Gastroesophageal sphincter (tissue), 4 donors: Measurements from ENCODE around the gene IRF1. TPM values are rescaled to one million over a fixed set of nuclear protein-coding genes. Genes with fewer than 3 reads are reported as not detected.

Experiments
- ATAC-seq: fragments of 150-250 bp; one replicate; pipeline ENCODE4 v1.9.1; 2016; ENCODE audit warnings: mild to moderate bottlenecking, moderate library complexity
- H3K27ac ChIP-seq, 4 donors: fragments of 200-600 bp; sonication (generic) in 3 of 4; 1 replicate in 3 of 4; 2 replicates in 1 of 4; pipeline ENCODE4 v1.5.1; 2016 to 2019
- H3K27me3 ChIP-seq: fragments of 200-600 bp; sonication (generic); one replicate; pipeline ENCODE4 v1.5.1; 2019
- H3K36me3 ChIP-seq, 2 donors: fragments of 200-600 bp; sonication (generic); one replicate each; pipeline ENCODE4 v1.5.1; 2019; ENCODE audit warnings: control low read depth in 1 of 2
- H3K4me1 ChIP-seq, 3 donors: fragments of 200-600 bp; sonication (generic); 1 replicate in 2 of 3; 2 replicates in 1 of 3; pipeline ENCODE4 v1.5.1; 2016 to 2019; ENCODE audit warnings: control low read depth in 2 of 3
- H3K4me3 ChIP-seq, 2 donors: fragments of 200-600 bp; sonication (generic); one replicate each; pipeline ENCODE4 v1.5.1; 2019; ENCODE audit warnings: mild to moderate bottlenecking in 1 of 2, moderate library complexity in 1 of 2
- H3K9me3 ChIP-seq, 3 donors: fragments of 200-600 bp; sonication (generic); one replicate each; pipeline ENCODE4 v1.5.1; 2017 to 2019; ENCODE audit warnings: control low read depth in 2 of 3
- CTCF ChIP-seq, 4 experiments: fragments of 200-600 bp in 2 of 4; fragments of 450-650 bp in 2 of 4; sonication (generic) in 1 of 4; IDR thresholded peaks; one replicate each; pipeline ENCODE4 v1.5.1; 2017 to 2019; ENCODE audit warnings: antibody characterized with exemption in 4 of 4, mild to moderate bottlenecking in 2 of 4, moderate library complexity in 2 of 4
- EP300 ChIP-seq: sonication (generic); formaldehyde crosslinking; IDR thresholded peaks from one replicate; pipeline ENCODE4 v1.6.1; 2017; ENCODE audit warnings: antibody characterized with exemption, mild to moderate bottlenecking
- POLR2A ChIP-seq, 2 donors: fragments of 450-650 bp; IDR thresholded peaks; one replicate each; pipeline ENCODE4 v1.6.1; 2017; ENCODE audit warnings: antibody characterized with exemption in 2 of 2, mild to moderate bottlenecking in 2 of 2, moderate library complexity in 1 of 2
- POLR2AphosphoS5 ChIP-seq: sonication (generic); formaldehyde crosslinking; IDR thresholded peaks from one replicate; pipeline ENCODE4 v1.6.1; 2017; ENCODE audit warnings: antibody characterized with exemption
- WGBS, 2 donors: methylation state at CpG; one replicate each; pipeline ENCODE4 v1.1.5; 2018; ENCODE audit warnings: low coverage in 1 of 2; 5-methylcytosine and 5-hydroxymethylcytosine counted together
- total RNA-seq, 4 donors: library from RNA; depleted of rRNA; stranded (reverse); fragments of >200 nt; gene quantifications; one replicate each; pipeline ENCODE4 v1.1.0, GENCODE V29; 2016

IRF1 gene
- total RNA-seq, 4 donors from 2014 or later, result 10.9 to 74.3 (median 19.4) TPM

GRCh38 chr5:132510076-132510475 is 19.5 kb upstream of the IRF1 start:
- no peak for TF ChIP-seq POLR2A (IDR thresholded peaks at IDR 0.05)
- TF ChIP-seq EP300, result no peak
- no peak for TF ChIP-seq POLR2AphosphoS5
- TF ChIP-seq CTCF (IDR thresholded peaks at IDR 0.05), result no peak
- no peak overlapping the region for H3K27ac ChIP-seq
- H3K4me3 ChIP-seq, result no peak overlapping the region
- H3K36me3 ChIP-seq, result no peaks in the 10 kb centered on the region
- H3K27me3 ChIP-seq, result no peaks in the 10 kb centered on the region
- H3K9me3 ChIP-seq, result no peaks in the 10 kb centered on the region
- peaks cover 9 to 17% (median 12%) of the 10 kb centered on the region in 3 donors for H3K4me1 ChIP-seq
- ATAC-seq, result no peak

DNA sequence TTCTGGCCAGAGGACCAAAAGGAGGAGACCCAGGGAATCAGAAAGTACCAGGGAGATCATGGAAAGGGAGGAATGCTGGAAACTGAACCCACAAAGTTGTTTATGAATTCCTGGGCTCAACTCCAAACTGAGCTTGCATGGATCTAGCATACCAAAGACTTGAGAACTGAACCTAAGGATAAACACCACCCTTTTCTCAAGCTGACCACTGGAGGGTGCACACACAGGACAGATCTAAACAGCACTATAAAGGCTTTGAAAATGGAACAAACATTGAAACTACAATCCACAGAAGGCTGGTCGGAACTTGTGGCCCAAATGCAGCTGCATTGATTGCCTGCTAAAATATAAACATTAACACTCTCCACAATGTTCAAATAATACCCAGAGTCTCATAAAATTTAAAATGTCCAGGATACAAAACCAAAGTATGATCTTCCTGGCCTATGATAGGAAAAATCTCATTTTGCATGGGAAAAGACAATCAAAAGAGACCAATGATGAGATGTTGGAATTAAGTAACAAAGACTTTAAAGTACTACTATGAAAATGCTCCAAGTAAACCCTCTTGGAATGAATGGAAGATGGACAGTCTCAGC is 15.6 kb upstream of the IRF1 start:
- peaks cover 9 to 35% (median 12%) of the 10 kb centered on the region in 3 donors for H3K4me1 ChIP-seq
- no peaks in the 10 kb centered on the region for H3K9me3 ChIP-seq
- 8 to 30% methylated on average over 1 of the region's 1 CpG for WGBS, 2 donors
- peak; percentile 81 for ATAC-seq
- H3K27ac ChIP-seq, result peak overlapping the region; percentile 64 to 80 (median 75)
- H3K36me3 ChIP-seq, result no peaks in the 10 kb centered on the region
- no peaks in the 10 kb centered on the region for H3K27me3 ChIP-seq
- no peak overlapping the region for H3K4me3 ChIP-seq
- no peak for TF ChIP-seq POLR2A (IDR thresholded peaks at IDR 0.05)
- peak; percentile 56 for TF ChIP-seq POLR2AphosphoS5
- TF ChIP-seq CTCF (IDR thresholded peaks at IDR 0.05), result peak; percentile 34 to 68 (median 67)
- no peak for TF ChIP-seq EP300

- peaks cover 9 to 41% (median 12%) of the 10 kb centered on the region in 3 donors for H3K4me1 ChIP-seq
- ATAC-seq, result no peak
- H3K9me3 ChIP-seq, result no peaks in the 10 kb centered on the region
- peak overlapping the region; percentile 64 to 80 (median 75) for H3K27ac ChIP-seq
- H3K4me3 ChIP-seq, result no peak overlapping the region
- 50% methylated on average over 1 to 2 of the region's 2 CpGs for whole genome bisulfite sequencing, 2 donors
- no peaks in the 10 kb centered on the region for H3K36me3 ChIP-seq
- TF ChIP-seq EP300 (no peak), CTCF (IDR thresholded peaks at IDR 0.05) (no peak), POLR2AphosphoS5 (no peak), POLR2A (IDR thresholded peaks at IDR 0.05) (no peak)
- no peaks in the 10 kb centered on the region for H3K27me3 ChIP-seq
These were observed 15.1 kb upstream of the IRF1 start for GRCh38 chr5:132505641-132506040.

DNA sequence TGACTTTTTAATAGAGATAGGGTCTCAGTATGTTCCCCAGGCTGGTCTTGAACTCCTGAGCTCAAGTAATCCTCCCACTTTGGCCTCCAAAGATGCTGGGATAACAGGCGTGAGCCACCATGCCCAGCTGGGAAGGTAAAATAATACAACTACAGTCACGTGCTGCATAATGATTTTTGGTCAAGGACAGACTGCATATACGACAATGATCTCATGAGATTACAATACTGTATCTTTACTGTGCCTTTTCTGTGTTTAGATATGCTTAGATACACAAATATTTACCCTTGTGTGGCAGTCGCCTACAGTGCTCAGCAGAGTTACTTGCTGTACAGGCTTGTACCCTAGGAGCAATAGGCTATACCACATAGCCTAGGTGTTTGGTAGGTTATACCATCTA is 14.2 kb upstream of the IRF1 start:
- Histone ChIP-seq H3K27ac (peak overlapping the region in 3 of 4 donors; percentile 64 to 80 (median 73)), H3K36me3 (no peaks in the 10 kb centered on the region), H3K4me1 (peaks cover 9 to 49% (median 12%) of the 10 kb centered on the region in 3 donors), H3K9me3 (no peaks in the 10 kb centered on the region), H3K4me3 (no peak overlapping the region), H3K27me3 (no peaks in the 10 kb centered on the region)
- ATAC-seq, result no peak
- WGBS, 2 donors, result 72 to 81% methylated on average over 4 of the region's 4 CpGs
- TF ChIP-seq EP300, result no peak
- TF ChIP-seq CTCF (IDR thresholded peaks at IDR 0.05), result no peak
- no peak for TF ChIP-seq POLR2A (IDR thresholded peaks at IDR 0.05)
- TF ChIP-seq POLR2AphosphoS5, result no peak

DNA sequence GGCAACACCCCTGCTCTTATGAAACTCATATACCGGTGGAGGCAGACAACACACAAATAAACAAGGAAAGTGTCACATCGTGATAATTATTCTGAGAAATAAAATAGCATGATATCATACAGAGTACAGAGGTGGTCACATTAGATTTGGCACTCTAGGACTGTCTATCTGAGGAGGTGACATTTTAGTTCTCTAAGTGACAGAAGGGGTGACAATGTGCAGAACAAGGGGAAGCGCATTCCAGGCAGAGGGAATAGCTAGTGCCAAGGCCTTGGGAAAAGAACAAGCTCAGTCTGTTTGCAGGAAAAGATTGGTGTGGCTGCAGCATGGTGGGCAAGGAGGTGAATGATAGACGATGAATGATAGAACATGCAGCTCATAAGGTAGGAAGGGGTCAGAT is 12.7 kb upstream of the IRF1 start:
- WGBS, 2 donors, result 74 to 82% methylated on average over 4 of the region's 4 CpGs
- H3K4me1 ChIP-seq, result peaks cover 9 to 53% (median 12%) of the 10 kb centered on the region in 3 donors
- H3K4me3 ChIP-seq, result no peak overlapping the region
- no peaks in the 10 kb centered on the region for H3K9me3 ChIP-seq
- no peak for TF ChIP-seq POLR2AphosphoS5
- no peak for TF ChIP-seq CTCF (IDR thresholded peaks at IDR 0.05)
- no peak for TF ChIP-seq EP300
- no peak for TF ChIP-seq POLR2A (IDR thresholded peaks at IDR 0.05)
- no peak for ATAC-seq
- H3K27ac ChIP-seq, result peak overlapping the region in 1 of 4 donors; percentile 98
- no peaks in the 10 kb centered on the region for H3K27me3 ChIP-seq
- no peaks in the 10 kb centered on the region for H3K36me3 ChIP-seq
